GM12892 (cell line): ENCODE results near the gene KRTAP21-1.

Source experiments
- POLR2A ChIP-seq: IDR thresholded peaks from 2 replicates; pipeline ENCODE4 v1.6.1; 2011; ENCODE audit warnings: low read depth, low read length, control low read depth
- POLR2AphosphoS5 ChIP-seq: IDR thresholded peaks from 2 replicates; pipeline ENCODE4 v1.6.1; 2011; ENCODE audit warnings: low read depth, low read length, control low read depth

GRCh38 chr21:30733026-30733425 is 22.2 kb downstream of the KRTAP21-1 start:
- TF ChIP-seq POLR2AphosphoS5 = no peak
- TF ChIP-seq POLR2A = no peak
